ENCODE results near the gene CHST11.

CHST11 gene

DNA sequence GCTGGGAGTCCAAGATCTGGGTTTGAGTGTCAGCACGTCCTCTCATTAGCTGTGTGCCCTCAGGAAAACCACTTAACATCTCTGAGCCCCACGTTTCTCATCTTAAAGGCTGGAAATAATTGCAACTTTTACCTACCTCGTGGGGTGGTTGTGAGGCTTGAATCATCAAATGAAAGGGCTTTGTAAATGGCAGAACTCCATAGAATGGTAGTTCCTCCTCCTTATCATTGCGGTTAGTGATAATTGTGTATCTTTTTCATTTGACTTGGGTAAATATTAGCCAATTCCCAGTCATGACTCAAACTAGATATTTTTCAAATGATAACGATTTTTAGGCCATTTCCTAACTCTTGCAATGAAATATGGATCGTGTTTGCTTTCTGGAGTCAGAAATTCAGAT lies 205.5 kb downstream of the CHST11 start:
- H3K9ac ChIP-seq (ENCODE audit: low read depth, low read length) = no peak overlapping the region
- no peaks in the 10 kb centered on the region for H3K36me3 ChIP-seq (ENCODE audit: control insufficient read depth, insufficient read depth, low read length)
- H3K9me3 ChIP-seq (ENCODE audit: control insufficient read depth, insufficient read depth, low read length) = no peaks in the 10 kb centered on the region
- H3K4me1 ChIP-seq (ENCODE audit: control insufficient read depth, insufficient read depth, low read length) = no peaks in the 10 kb centered on the region
- H3K27ac ChIP-seq (ENCODE audit: low read depth, low read length) = no peak overlapping the region
- H3K4me3 ChIP-seq (ENCODE audit: low read depth, low read length) = no peak overlapping the region
- no peaks in the 10 kb centered on the region for H3K27me3 ChIP-seq (ENCODE audit: control insufficient read depth, insufficient read depth, low read length)

DNA sequence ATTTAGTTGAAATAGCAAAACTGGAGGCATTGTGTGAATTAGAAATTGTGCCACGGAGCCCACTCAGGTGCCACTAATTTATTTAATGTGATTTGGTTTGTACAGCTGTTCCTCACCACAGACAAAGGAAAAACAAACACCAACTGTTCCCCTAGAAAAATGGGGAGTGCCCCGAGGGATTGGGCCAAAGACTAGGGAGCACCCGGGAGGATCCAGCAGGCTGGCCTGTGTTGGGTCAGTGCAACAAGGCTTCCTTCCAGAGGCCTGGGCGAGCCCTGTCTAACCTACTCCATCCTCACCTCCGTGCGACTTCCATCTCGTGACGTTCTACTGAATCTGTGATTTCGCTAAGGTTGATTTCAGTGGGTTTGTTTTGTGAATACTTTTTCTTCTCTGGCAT lies 206.2 kb downstream of the CHST11 start:
- Histone ChIP-seq H3K9ac (ENCODE audit: low read depth, low read length) (no peak overlapping the region), H3K27ac (ENCODE audit: low read depth, low read length) (no peak overlapping the region), H3K9me3 (ENCODE audit: control insufficient read depth, insufficient read depth, low read length) (no peaks in the 10 kb centered on the region), H3K4me3 (ENCODE audit: low read depth, low read length) (no peak overlapping the region), H3K4me1 (ENCODE audit: control insufficient read depth, insufficient read depth, low read length) (no peaks in the 10 kb centered on the region), H3K36me3 (ENCODE audit: control insufficient read depth, insufficient read depth, low read length) (no peaks in the 10 kb centered on the region), H3K27me3 (ENCODE audit: control insufficient read depth, insufficient read depth, low read length) (no peaks in the 10 kb centered on the region)

DNA sequence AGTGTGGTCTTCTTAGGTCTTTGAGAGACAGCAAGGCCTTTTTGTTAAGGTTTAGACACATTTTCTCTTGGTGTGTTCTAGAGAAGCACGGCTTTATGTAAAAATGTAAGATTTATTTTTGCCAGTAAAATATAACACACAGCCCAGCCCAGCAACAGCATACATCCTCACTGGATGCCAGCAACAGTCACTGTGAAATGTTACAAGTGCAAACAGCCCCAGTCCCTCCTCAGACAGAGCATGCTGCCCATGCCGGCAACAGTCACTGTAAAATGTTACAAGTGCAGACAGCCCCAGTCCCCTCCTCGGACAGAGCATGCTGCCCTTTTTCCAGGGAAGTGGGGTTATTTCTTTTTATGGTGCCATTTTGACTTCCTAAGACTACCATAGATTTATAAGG lies 207.6 kb downstream of the CHST11 start:
- H3K4me3 ChIP-seq (ENCODE audit: low read depth, low read length) = no peak overlapping the region
- H3K9me3 ChIP-seq (ENCODE audit: control insufficient read depth, insufficient read depth, low read length) = no peaks in the 10 kb centered on the region
- H3K27ac ChIP-seq (ENCODE audit: low read depth, low read length) = no peak overlapping the region
- H3K4me1 ChIP-seq (ENCODE audit: control insufficient read depth, insufficient read depth, low read length) = peaks cover 3% of the 10 kb centered on the region; the same call in 1 of the 2 replicates
- H3K9ac ChIP-seq (ENCODE audit: low read depth, low read length) = no peak overlapping the region
- H3K27me3 ChIP-seq (ENCODE audit: control insufficient read depth, insufficient read depth, low read length) = no peaks in the 10 kb centered on the region
- H3K36me3 ChIP-seq (ENCODE audit: control insufficient read depth, insufficient read depth, low read length) = no peaks in the 10 kb centered on the region

DNA sequence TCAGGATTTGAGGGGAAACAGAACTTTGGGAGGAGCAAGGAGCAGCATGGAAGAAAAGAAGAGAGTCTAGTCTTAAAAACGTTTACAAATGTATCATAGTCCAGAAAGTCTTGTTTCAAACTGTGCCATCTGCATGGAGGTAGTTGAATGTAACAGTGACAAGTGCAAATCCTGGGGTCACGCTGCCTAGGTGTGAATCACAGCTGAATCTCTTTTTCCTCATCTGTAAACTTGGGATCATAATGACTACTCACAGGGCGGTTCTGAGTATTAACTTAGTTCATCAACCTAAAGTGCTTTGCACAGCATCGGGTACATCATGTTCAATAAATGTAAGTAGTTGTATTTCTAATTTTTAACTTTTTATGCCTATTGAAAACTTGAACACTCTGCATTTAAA lies 208.5 kb downstream of the CHST11 start:
- no peaks in the 10 kb centered on the region for H3K27me3 ChIP-seq (ENCODE audit: control insufficient read depth, insufficient read depth, low read length)
- no peak overlapping the region for H3K4me3 ChIP-seq (ENCODE audit: low read depth, low read length)
- H3K36me3 ChIP-seq (ENCODE audit: control insufficient read depth, insufficient read depth, low read length) = no peaks in the 10 kb centered on the region
- no peaks in the 10 kb centered on the region for H3K9me3 ChIP-seq (ENCODE audit: control insufficient read depth, insufficient read depth, low read length)
- peaks cover 3% of the 10 kb centered on the region; the same call in 1 of the 2 replicates for H3K4me1 ChIP-seq (ENCODE audit: control insufficient read depth, insufficient read depth, low read length)
- no peak overlapping the region for H3K27ac ChIP-seq (ENCODE audit: low read depth, low read length)
- no peak overlapping the region for H3K9ac ChIP-seq (ENCODE audit: low read depth, low read length)

DNA sequence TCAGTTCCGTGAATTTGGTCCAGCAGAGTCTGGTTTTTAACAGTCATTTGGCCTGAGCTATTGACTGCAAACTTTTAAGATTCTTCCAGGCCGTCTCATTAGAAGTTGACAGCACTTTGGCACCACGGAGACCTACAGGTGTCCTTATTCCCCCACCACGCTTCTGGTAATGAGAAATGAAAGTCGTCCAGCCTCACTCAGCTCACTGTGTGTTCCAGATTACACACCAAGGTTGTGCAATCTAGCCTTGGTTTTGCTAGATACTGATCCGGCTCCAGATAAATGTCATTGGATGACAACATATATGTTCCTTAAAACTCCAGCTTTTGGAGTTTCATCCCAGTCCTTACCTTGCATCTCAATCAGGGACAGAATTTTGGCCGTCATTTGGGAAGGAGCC lies 210.4 kb downstream of the CHST11 start:
- no peak overlapping the region for H3K4me3 ChIP-seq (ENCODE audit: low read depth, low read length)
- H3K36me3 ChIP-seq (ENCODE audit: control insufficient read depth, insufficient read depth, low read length) = no peaks in the 10 kb centered on the region
- no peaks in the 10 kb centered on the region for H3K27me3 ChIP-seq (ENCODE audit: control insufficient read depth, insufficient read depth, low read length)
- no peaks in the 10 kb centered on the region for H3K9me3 ChIP-seq (ENCODE audit: control insufficient read depth, insufficient read depth, low read length)
- no peak overlapping the region for H3K9ac ChIP-seq (ENCODE audit: low read depth, low read length)
- no peak overlapping the region for H3K27ac ChIP-seq (ENCODE audit: low read depth, low read length)
- H3K4me1 ChIP-seq (ENCODE audit: control insufficient read depth, insufficient read depth, low read length) = peaks cover 11% of the 10 kb centered on the region

DNA sequence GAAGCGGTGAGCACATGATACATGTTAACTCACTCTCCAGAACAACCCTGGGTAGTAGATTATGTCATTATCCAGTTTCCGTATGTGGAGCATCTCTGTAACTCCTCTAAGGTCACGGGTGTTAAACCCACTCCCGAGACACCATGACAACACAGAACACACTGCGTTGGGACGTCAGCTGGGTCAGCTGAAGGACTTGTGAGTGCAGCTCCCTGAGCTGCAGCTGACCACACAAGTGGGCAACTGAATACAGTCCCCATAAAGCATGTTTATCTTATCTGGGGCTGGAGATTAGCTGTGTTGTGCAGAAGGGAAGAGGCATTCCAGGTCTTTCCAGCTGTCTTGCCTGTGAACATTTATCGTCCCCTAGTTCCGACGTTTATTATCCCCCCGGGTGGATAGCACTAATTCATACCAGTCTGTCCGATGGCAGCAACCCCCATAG lies 211.5 kb downstream of the CHST11 start:
- Histone ChIP-seq H3K27me3 (ENCODE audit: control insufficient read depth, insufficient read depth, low read length) (no peaks in the 10 kb centered on the region), H3K36me3 (ENCODE audit: control insufficient read depth, insufficient read depth, low read length) (no peaks in the 10 kb centered on the region), H3K4me1 (ENCODE audit: control insufficient read depth, insufficient read depth, low read length) (peaks cover 12% of the 10 kb centered on the region), H3K9ac (ENCODE audit: low read depth, low read length) (no peak overlapping the region), H3K4me3 (ENCODE audit: low read depth, low read length) (no peak overlapping the region), H3K27ac (ENCODE audit: low read depth, low read length) (no peak overlapping the region), H3K9me3 (ENCODE audit: control insufficient read depth, insufficient read depth, low read length) (no peaks in the 10 kb centered on the region)

DNA sequence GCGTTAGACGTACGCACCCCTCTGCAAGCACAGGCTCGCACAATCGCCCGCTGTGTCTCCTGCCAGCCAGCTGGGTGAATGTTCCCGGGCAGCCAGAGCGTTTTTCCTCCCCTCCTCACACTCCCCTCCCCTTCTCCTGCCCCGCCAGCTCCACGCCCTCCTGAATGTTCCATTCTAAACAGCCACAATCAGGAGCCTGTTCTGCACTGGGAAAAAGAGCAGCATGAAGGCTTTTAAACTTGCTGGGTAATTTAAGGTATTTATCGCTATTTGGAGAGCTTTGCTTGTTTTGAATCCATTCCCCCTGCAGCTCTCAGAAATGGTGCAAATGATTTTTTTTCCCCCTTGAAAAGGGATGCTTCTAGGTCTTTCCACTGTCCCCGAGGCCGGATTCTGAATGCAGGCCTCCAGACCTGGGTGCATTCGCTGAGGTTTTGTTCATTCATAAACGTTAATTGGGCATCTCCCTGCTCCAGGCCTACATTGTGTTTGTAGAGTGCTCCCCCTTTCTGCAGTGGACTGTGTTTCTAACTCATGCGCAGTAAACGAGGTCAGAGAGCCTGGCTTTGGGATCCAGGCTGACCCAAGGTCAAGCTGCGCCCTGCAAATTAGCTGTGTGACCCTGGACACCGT lies 212.5 kb downstream of the CHST11 start:
- H3K9me3 ChIP-seq (ENCODE audit: control insufficient read depth, insufficient read depth, low read length) = no peaks in the 10 kb centered on the region
- H3K4me1 ChIP-seq (ENCODE audit: control insufficient read depth, insufficient read depth, low read length) = peaks cover 12% of the 10 kb centered on the region
- H3K27ac ChIP-seq (ENCODE audit: low read depth, low read length) = no peak overlapping the region
- H3K4me3 ChIP-seq (ENCODE audit: low read depth, low read length) = no peak overlapping the region
- no peak overlapping the region for H3K9ac ChIP-seq (ENCODE audit: low read depth, low read length)
- H3K36me3 ChIP-seq (ENCODE audit: control insufficient read depth, insufficient read depth, low read length) = no peaks in the 10 kb centered on the region
- no peaks in the 10 kb centered on the region for H3K27me3 ChIP-seq (ENCODE audit: control insufficient read depth, insufficient read depth, low read length)

DNA sequence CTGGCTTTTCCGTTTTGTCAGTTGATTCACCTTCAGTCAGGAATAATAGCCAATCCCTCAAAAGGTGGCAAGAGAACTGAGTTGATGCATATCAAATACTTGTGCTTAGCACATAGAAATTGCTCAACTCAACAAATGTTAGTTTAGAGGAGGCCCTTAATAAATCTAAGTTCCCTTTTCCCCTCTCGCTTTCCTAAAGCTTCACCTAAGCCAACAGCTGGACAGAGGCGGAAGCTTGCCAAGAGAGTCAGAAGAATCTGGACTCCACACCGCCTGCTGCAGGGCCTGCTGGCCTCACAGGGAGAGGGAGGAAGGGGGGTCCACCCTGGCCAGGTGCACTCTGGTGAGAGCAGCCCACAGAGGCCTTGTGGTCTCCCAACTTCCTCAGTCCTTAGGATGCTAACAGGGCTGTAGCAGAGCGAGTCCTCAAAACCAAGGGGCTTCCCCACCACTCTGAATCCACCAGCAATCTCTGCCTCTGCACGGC lies 213.1 kb downstream of the CHST11 start:
- no peak overlapping the region for H3K27ac ChIP-seq (ENCODE audit: low read depth, low read length)
- H3K27me3 ChIP-seq (ENCODE audit: control insufficient read depth, insufficient read depth, low read length) = no peaks in the 10 kb centered on the region
- no peak overlapping the region for H3K4me3 ChIP-seq (ENCODE audit: low read depth, low read length)
- H3K36me3 ChIP-seq (ENCODE audit: control insufficient read depth, insufficient read depth, low read length) = no peaks in the 10 kb centered on the region
- no peak overlapping the region for H3K9ac ChIP-seq (ENCODE audit: low read depth, low read length)
- peaks cover 12% of the 10 kb centered on the region for H3K4me1 ChIP-seq (ENCODE audit: control insufficient read depth, insufficient read depth, low read length)
- no peaks in the 10 kb centered on the region for H3K9me3 ChIP-seq (ENCODE audit: control insufficient read depth, insufficient read depth, low read length)

DNA sequence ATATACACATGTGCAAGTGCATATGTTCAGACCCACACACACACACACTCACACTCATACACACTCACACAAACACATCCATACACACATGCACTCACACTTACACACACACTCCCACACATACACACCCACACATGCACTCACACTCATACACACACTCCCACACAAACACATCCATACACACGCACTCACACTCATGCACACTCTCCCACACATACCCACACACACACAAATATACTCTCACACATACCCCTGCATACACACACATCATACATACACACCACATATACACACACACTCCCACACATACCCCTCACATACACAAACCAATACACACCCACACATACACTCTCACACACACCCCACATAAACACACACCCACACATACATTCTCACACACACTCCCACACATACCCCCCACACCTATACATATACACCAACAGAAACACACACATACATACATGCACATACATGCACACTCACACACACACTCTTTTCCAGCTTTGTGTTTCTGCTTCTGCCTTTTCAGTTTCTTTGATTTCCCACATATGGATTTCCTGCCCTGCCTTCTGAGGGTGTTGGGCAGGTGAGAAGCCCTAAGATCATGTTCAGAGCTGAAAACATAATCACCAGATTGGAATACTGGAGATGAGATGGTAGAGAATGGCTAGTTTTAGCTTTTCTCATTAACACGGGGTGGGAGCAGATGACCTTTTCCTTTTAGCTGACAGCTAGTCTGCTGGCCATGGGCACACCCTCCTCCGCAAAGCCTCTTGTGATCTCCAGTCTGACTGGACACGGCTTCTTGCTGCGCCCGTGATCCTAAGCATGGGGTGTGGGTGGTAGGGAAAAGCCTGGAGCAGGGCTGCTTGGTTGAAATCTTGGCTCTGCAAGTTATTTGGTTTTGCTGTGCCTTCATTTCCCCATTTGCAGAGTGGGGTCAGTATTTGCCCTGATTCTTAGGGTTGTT lies 214.0 kb downstream of the CHST11 start:
- no peak overlapping the region for H3K4me3 ChIP-seq (ENCODE audit: low read depth, low read length)
- H3K9me3 ChIP-seq (ENCODE audit: control insufficient read depth, insufficient read depth, low read length) = no peaks in the 10 kb centered on the region
- H3K4me1 ChIP-seq (ENCODE audit: control insufficient read depth, insufficient read depth, low read length) = peaks cover 12% of the 10 kb centered on the region
- no peaks in the 10 kb centered on the region for H3K27me3 ChIP-seq (ENCODE audit: control insufficient read depth, insufficient read depth, low read length)
- no peak overlapping the region for H3K9ac ChIP-seq (ENCODE audit: low read depth, low read length)
- H3K36me3 ChIP-seq (ENCODE audit: control insufficient read depth, insufficient read depth, low read length) = no peaks in the 10 kb centered on the region
- H3K27ac ChIP-seq (ENCODE audit: low read depth, low read length) = peak overlapping the region; percentile 53

DNA sequence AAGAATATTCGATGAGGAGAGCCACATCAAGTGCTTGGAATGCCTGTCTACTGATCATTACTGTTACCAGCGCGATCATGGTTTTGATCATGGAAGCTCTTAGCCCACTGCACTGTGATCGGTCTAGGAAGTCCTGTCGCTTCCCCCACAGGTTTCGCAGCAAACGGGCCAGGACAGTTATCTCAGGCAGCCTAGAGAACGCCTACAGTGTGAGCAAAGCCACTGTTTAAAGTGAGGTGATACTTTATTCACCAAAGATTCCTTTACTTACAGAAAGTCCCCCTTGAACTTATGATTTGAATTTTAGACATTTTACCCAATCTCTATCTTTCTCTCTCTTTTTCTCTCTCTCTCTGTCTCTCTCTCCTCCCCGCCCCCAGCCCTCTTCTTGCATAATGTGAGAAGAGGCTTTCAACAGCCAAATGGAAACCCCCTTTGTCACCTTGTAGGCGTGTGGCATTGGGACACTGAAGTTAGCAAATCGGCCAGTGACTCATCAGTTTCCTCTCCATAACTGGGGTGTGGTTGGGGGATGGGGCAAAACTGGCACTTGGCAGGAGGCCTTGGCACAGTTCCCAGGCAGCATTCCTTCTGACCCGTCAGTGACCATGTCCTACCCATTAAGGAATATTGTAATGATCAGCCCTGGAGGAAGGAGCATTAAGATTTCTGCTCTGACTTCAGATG lies 214.8 kb downstream of the CHST11 start:
- Histone ChIP-seq H3K4me1 (ENCODE audit: control insufficient read depth, insufficient read depth, low read length) (peaks cover 12% of the 10 kb centered on the region), H3K36me3 (ENCODE audit: control insufficient read depth, insufficient read depth, low read length) (no peaks in the 10 kb centered on the region), H3K4me3 (ENCODE audit: low read depth, low read length) (no peak overlapping the region), H3K9me3 (ENCODE audit: control insufficient read depth, insufficient read depth, low read length) (no peaks in the 10 kb centered on the region), H3K27ac (ENCODE audit: low read depth, low read length) (peak overlapping the region; percentile 53), H3K27me3 (ENCODE audit: control insufficient read depth, insufficient read depth, low read length) (no peaks in the 10 kb centered on the region), H3K9ac (ENCODE audit: low read depth, low read length) (no peak overlapping the region)

DNA sequence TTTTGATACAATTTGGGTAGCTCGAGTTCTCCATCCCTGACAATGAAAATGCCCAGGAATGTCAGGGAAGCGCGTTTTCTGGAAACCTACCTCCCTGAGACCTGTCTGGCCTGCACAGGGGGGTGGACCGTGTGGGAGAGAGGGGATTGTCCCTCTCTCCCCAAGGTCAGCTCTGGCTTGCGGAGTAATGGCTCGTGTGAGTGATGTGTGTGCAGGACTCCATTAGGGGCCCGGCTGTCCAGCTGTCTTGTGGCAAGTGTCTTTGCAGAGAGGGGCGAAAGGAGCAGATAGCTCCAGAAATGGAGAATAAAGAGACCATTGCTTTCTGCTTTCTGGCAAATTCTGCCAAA lies 215.3 kb downstream of the CHST11 start:
- Histone ChIP-seq H3K4me1 (ENCODE audit: control insufficient read depth, insufficient read depth, low read length) (peaks cover 12% of the 10 kb centered on the region), H3K9ac (ENCODE audit: low read depth, low read length) (no peak overlapping the region), H3K27me3 (ENCODE audit: control insufficient read depth, insufficient read depth, low read length) (no peaks in the 10 kb centered on the region), H3K9me3 (ENCODE audit: control insufficient read depth, insufficient read depth, low read length) (no peaks in the 10 kb centered on the region), H3K4me3 (ENCODE audit: low read depth, low read length) (no peak overlapping the region), H3K27ac (ENCODE audit: low read depth, low read length) (peak overlapping the region; percentile 32), H3K36me3 (ENCODE audit: control insufficient read depth, insufficient read depth, low read length) (no peaks in the 10 kb centered on the region)

All from HUES48 (cell line).